DND-41 (cell line): ENCODE measurements around the gene NSMF.

Source experiments
- EZH2 ChIP-seq: IDR thresholded peaks from 3 replicates; pipeline ENCODE4 v1.6.1; 2012; ENCODE audit warnings: borderline replicate concordance, low read depth, mild to moderate bottlenecking, moderate library complexity, low read length, inconsistent platforms; ENCODE audit not compliant: severe bottlenecking
- TF ChIP-seq, protein P1 (sequence below): IDR thresholded peaks from 2 replicates; pipeline ENCODE4 v1.5.1; 2012; ENCODE audit warnings: borderline replicate concordance, low read length, moderate library complexity, mild to moderate bottlenecking; ENCODE audit not compliant: poor library complexity, severe bottlenecking; ENCODE audit errors: extremely low read depth

DNA sequence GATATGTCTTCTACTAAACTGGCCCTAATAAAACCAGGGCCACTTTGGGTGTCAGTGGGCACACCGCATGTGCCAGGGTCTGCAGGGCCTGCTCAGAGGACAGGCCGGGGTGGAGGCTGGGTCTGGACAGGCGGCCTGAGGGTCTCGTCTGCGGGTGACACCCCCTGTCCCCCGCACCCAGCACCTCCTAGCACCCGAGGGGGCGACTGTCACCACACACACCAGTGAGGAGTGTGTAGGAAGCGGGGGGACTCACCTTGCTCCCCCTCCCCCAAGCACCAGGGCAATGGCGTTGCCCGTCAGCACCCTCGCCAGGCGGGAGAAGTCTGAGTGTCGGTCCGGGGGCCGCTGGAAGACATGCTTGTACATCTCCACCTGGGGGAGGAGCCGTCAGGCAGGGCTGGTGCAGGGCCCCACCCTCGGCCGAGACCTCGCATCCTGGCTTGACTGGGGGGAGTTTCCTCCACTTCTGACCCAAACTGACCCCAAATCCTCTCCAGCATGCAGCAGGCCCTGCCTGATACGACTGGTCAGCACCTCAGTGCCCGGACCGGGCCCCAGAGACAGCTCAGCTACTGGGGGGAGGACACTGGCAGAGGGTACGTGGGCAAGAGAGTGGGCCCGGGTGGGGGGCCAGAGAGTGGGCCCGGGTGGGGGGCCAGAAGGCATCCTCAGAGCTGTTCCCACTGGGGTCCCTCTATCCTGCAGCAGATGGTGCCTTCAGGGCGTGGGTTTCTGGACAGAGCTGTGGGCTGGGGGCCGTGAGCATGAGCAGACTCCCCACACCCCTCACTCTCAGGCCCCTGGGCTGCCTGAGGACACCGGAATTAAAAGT, 18.9 kb upstream of the NSMF start:
- TF ChIP-seq, protein P1, sequence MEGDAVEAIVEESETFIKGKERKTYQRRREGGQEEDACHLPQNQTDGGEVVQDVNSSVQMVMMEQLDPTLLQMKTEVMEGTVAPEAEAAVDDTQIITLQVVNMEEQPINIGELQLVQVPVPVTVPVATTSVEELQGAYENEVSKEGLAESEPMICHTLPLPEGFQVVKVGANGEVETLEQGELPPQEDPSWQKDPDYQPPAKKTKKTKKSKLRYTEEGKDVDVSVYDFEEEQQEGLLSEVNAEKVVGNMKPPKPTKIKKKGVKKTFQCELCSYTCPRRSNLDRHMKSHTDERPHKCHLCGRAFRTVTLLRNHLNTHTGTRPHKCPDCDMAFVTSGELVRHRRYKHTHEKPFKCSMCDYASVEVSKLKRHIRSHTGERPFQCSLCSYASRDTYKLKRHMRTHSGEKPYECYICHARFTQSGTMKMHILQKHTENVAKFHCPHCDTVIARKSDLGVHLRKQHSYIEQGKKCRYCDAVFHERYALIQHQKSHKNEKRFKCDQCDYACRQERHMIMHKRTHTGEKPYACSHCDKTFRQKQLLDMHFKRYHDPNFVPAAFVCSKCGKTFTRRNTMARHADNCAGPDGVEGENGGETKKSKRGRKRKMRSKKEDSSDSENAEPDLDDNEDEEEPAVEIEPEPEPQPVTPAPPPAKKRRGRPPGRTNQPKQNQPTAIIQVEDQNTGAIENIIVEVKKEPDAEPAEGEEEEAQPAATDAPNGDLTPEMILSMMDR = no peak
- TF ChIP-seq EZH2 = no peak
